H1 (cell line): ENCODE data around the gene BMERB1. TPM values are rescaled to one million over a fixed set of nuclear protein-coding genes. Genes with fewer than 3 reads are reported as not detected.
A peak's percentile ranks its signal among the peaks of the same experiment; 100 is the strongest.

Experiments
- CTCF ChIA-PET: fragments of 300-600 bp; sonication (Branson Sonifier 250); formaldehyde crosslinking; loops from one replicate; lab custom pipeline; 2021; ENCODE audit not compliant: partially characterized antibody; lab: Charles Lee
- POLR2A ChIA-PET: fragments of 300-600 bp; sonication (Branson Sonifier 250); formaldehyde crosslinking; loops from one replicate; lab custom pipeline; 2021; ENCODE audit warnings: inconsistent platforms; ENCODE audit not compliant: partially characterized antibody; lab: Charles Lee
- DNase-seq, 2 experiments: peaks; one replicate each; pipeline versions ENCODE4 v3.0.0 to v3.0.0-alpha.2; 2010 to 2022; ENCODE audit warnings: low spot score in 2 of 2, low read depth in 1 of 2, mixed read lengths in 1 of 2
- FAIRE-seq: peaks from 2 replicates; lab custom pipeline; 2011; peaks lifted over from hg19 to GRCh38; lab: Jason Lieb, UNC
- H2AFZ ChIP-seq: 2 replicates; pipeline ENCODE4 v1.8.1; 2012; ENCODE audit warnings: low read length, inconsistent platforms
- H2AK5ac ChIP-seq: 2 replicates; pipeline ENCODE4 v1.6.1; 2013; ENCODE audit warnings: low read depth, low read length
- H2BK120ac ChIP-seq: replicated peaks from 2 replicates; pipeline ENCODE3; 2013; ENCODE audit warnings: low read depth, low read length, inconsistent platforms
- H2BK12ac ChIP-seq: 2 replicates; pipeline ENCODE4 v1.6.1; 2013; ENCODE audit warnings: low read depth, low read length
- H2BK15ac ChIP-seq: 2 replicates; pipeline ENCODE4 v1.6.1; 2013; ENCODE audit warnings: low read length
- H2BK20ac ChIP-seq: 2 replicates; pipeline ENCODE4 v1.6.1; 2013; ENCODE audit warnings: low read length
- H2BK5ac ChIP-seq: 2 replicates; pipeline ENCODE4 v1.6.1; 2013; ENCODE audit warnings: low read depth, low read length
- H3K14ac ChIP-seq: 2 replicates; pipeline ENCODE4 v1.6.1; 2013; ENCODE audit warnings: inconsistent platforms; ENCODE audit not compliant: insufficient read length
- H3K18ac ChIP-seq: 2 replicates; pipeline ENCODE4 v1.6.1; 2013; ENCODE audit warnings: low read length; ENCODE audit errors: extremely low read depth
- H3K23ac ChIP-seq: 2 replicates; pipeline ENCODE4 v1.6.1; 2013; ENCODE audit warnings: inconsistent platforms; ENCODE audit not compliant: insufficient read length
- H3K23me2 ChIP-seq: 2 replicates; pipeline ENCODE4 v1.6.1; 2013; ENCODE audit warnings: low read depth, low read length
- H3K27ac ChIP-seq: 2 replicates; pipeline ENCODE4 v1.6.1; 2011; ENCODE audit warnings: low read depth, low read length, inconsistent platforms
- H3K27me3 ChIP-seq, 4 experiments: replicated peaks in 1 of 4; 1 replicate in 1 of 4; 2 replicates in 3 of 4; pipeline versions ENCODE4 v1.6.1 to v1.8.1; 2011 to 2013; ENCODE audit warnings: low read length in 3 of 4, mild to moderate bottlenecking in 3 of 4, inconsistent platforms in 2 of 4, mixed read lengths in 2 of 4, moderate library complexity in 1 of 4; ENCODE audit not compliant: control insufficient read depth in 3 of 4, insufficient read depth in 3 of 4; ENCODE audit errors: extremely low read depth in 1 of 4
- H3K36me3 ChIP-seq, 4 experiments: 2 replicates each; pipeline versions ENCODE4 v1.6.1 to v1.8.1; 2011 to 2013; ENCODE audit warnings: mild to moderate bottlenecking in 4 of 4, low read length in 3 of 4, moderate library complexity in 2 of 4, control low read depth in 1 of 4, inconsistent platforms in 1 of 4; ENCODE audit not compliant: insufficient read depth in 4 of 4, control insufficient read depth in 2 of 4
- H3K4ac ChIP-seq: replicated peaks from 2 replicates; pipeline ENCODE3; 2013; ENCODE audit warnings: low read length, low read depth, mixed read lengths, inconsistent platforms; ENCODE audit not compliant: insufficient read length
- H3K4me1 ChIP-seq, 4 experiments: replicated peaks in 1 of 4; 1 replicate in 1 of 4; 2 replicates in 3 of 4; pipeline versions ENCODE4 v1.6.1 to v1.8.1; 2011 to 2013; ENCODE audit warnings: low read length in 3 of 4, inconsistent platforms in 2 of 4, mixed read lengths in 1 of 4; ENCODE audit not compliant: insufficient read depth in 4 of 4, control insufficient read depth in 3 of 4
- H3K4me2 ChIP-seq, 2 experiments: 2 replicates each; pipeline versions ENCODE4 v1.6.1 to v1.8.1; 2011 to 2013; ENCODE audit warnings: low read depth in 2 of 2, low read length in 2 of 2, control low read depth in 1 of 2, inconsistent platforms in 1 of 2, mild to moderate bottlenecking in 1 of 2; ENCODE audit not compliant: insufficient read depth in 1 of 2
- H3K4me3 ChIP-seq, 4 experiments: fragments of 200-600, 300-600 bp in 1 of 4; sonication (generic), shearing (Covaris generic), sonication (Bioruptor Twin) in 1 of 4; 2 replicates each; pipeline versions ENCODE4 v1.5.1 to v1.8.1; 2011 to 2016; ENCODE audit warnings: low read length in 4 of 4, low read depth in 3 of 4, control low read depth in 2 of 4, inconsistent platforms in 2 of 4, mild to moderate bottlenecking in 2 of 4, mixed read lengths in 1 of 4, moderate library complexity in 1 of 4; ENCODE audit not compliant: insufficient read depth in 2 of 4; ENCODE audit errors: extremely low read depth in 1 of 4
- H3K56ac ChIP-seq: replicated peaks from 2 replicates; pipeline ENCODE3; 2013; ENCODE audit warnings: low read depth, mild to moderate bottlenecking, mixed read lengths, low read length, inconsistent platforms; ENCODE audit not compliant: insufficient read length
- H3K79me1 ChIP-seq: 2 replicates; pipeline ENCODE4 v1.6.1; 2013; ENCODE audit warnings: low read depth, low read length, control low read depth
- H3K79me2 ChIP-seq, 2 experiments: 2 replicates each; pipeline versions ENCODE4 v1.6.1 to v1.8.1; 2012 to 2013; ENCODE audit warnings: low read length in 2 of 2, mild to moderate bottlenecking in 2 of 2, inconsistent platforms in 1 of 2; ENCODE audit not compliant: insufficient read depth in 2 of 2, control insufficient read depth in 1 of 2
- H3K9ac ChIP-seq, 4 experiments: replicated peaks in 1 of 4; 1 replicate in 1 of 4; 2 replicates in 3 of 4; pipeline versions ENCODE4 v1.6.1 to v1.8.1; 2011 to 2013; ENCODE audit warnings: low read depth in 3 of 4, low read length in 3 of 4, control low read depth in 2 of 4, mild to moderate bottlenecking in 2 of 4, moderate library complexity in 2 of 4, inconsistent platforms in 1 of 4; ENCODE audit errors: extremely low read depth in 1 of 4
- H3K9me3 ChIP-seq, 2 experiments: 2 replicates each; pipeline versions ENCODE4 v1.6.1 to v1.8.1; 2012 to 2013; ENCODE audit warnings: mild to moderate bottlenecking in 2 of 2, moderate library complexity in 2 of 2, control low read depth in 1 of 2, inconsistent platforms in 1 of 2, low read depth in 1 of 2, low read length in 1 of 2, mixed read lengths in 1 of 2; ENCODE audit not compliant: insufficient read depth in 2 of 2
- H4K20me1 ChIP-seq, 2 experiments: replicated peaks in 1 of 2; 2 replicates each; pipeline versions ENCODE3 to v1.8.1; 2011 to 2013; ENCODE audit warnings: inconsistent platforms in 2 of 2, low read length in 2 of 2, mild to moderate bottlenecking in 1 of 2; ENCODE audit not compliant: insufficient read depth in 2 of 2, control insufficient read depth in 1 of 2
- H4K5ac ChIP-seq: 2 replicates; pipeline ENCODE4 v1.6.1; 2013; ENCODE audit warnings: low read length, low read depth, mixed read lengths, inconsistent platforms; ENCODE audit not compliant: insufficient read length
- H4K8ac ChIP-seq: 2 replicates; pipeline ENCODE4 v1.8.0; 2013; ENCODE audit warnings: mild to moderate bottlenecking, moderate library complexity, low read length, inconsistent platforms; ENCODE audit not compliant: insufficient read depth; ENCODE audit errors: extremely low read depth
- H4K91ac ChIP-seq: replicated peaks from 2 replicates; pipeline ENCODE3; 2013; ENCODE audit warnings: low read length, mixed read lengths, inconsistent platforms; ENCODE audit not compliant: insufficient read length
- CBX8 ChIP-seq: fragments of 300-800, 300-1000 bp; sonication (generic); IDR thresholded peaks from 2 replicates; pipeline ENCODE4 v1.7.1; 2016; ENCODE audit warnings: low read depth, low read length, borderline replicate concordance
- EZH2 ChIP-seq: fragments of 200-600 bp; sonication (generic); IDR thresholded peaks from 2 replicates; pipeline ENCODE4 v1.7.1; 2012; ENCODE audit warnings: low read depth, mild to moderate bottlenecking, moderate library complexity, low read length, inconsistent platforms; ENCODE audit not compliant: severe bottlenecking
- HDAC6 ChIP-seq: IDR thresholded peaks from one replicate; pipeline ENCODE4 v1.7.1; 2012; ENCODE audit warnings: low read depth, mild to moderate bottlenecking, inconsistent platforms, low read length, moderate library complexity
- KDM5A ChIP-seq: fragments of 200-600 bp; IDR thresholded peaks from 2 replicates; pipeline ENCODE4 v1.7.1; 2012; ENCODE audit warnings: mild to moderate bottlenecking, low read length, inconsistent platforms, mixed read lengths
- RAD21 ChIP-seq, 2 experiments: IDR thresholded peaks in 1 of 2; conservative IDR thresholded peaks in 1 of 2; 2 replicates each; pipeline ENCODE4 v1.6.1; 2011; ENCODE audit warnings: low read depth in 2 of 2, low read length in 2 of 2, improper control_type of control experiment in 1 of 2, inconsistent platforms in 1 of 2, mild to moderate bottlenecking in 1 of 2, moderate library complexity in 1 of 2
- RBBP5 ChIP-seq: IDR thresholded peaks from 2 replicates; pipeline ENCODE4 v1.7.1; 2012; ENCODE audit warnings: low read depth, mild to moderate bottlenecking, inconsistent platforms, low read length, moderate library complexity, borderline replicate concordance
- WGBS, 2 experiments: shearing (Covaris generic) in 1 of 2; methylation state at CpG; one replicate each; pipeline versions ENCODE4 v1.1.6 to v1.1.7; 2013 to 2015; ENCODE audit warnings: low lambda C conversion rate in 2 of 2, mixed read lengths in 2 of 2, inconsistent platforms in 1 of 2, low coverage in 1 of 2, missing lambda C conversion rate in 1 of 2; ENCODE audit not compliant: insufficient replicate concordance in 2 of 2, insufficient coverage in 1 of 2, insufficient read length in 1 of 2; ENCODE audit errors: extremely low coverage in 1 of 2, missing lambda C conversion rate in 1 of 2; 5-methylcytosine and 5-hydroxymethylcytosine counted together
- polyA plus RNA-seq, 7 experiments: library from polyadenylated mRNA; depleted of rRNA in 3 of 7; stranded (reverse) in 5 of 7; unstranded in 2 of 7; fragments of >200 nt in 5 of 7; fragments of 200-250 nt in 2 of 7; gene quantifications; 1 replicate in 5 of 7; 2 replicates in 1 of 7; 4 replicates in 1 of 7; pipeline versions ENCODE4 v1.2.1 to v1.2.3, GENCODE V29; 2011 to 2013; ENCODE audit warnings: missing spikeins in 2 of 7, mixed read lengths in 2 of 7
- total RNA-seq: library from RNA; stranded (reverse); fragmentation: NEBNext Ultra II Directional; extraction: Animal tissue kit (Norgen Biotek cat#: 25700); gene quantifications from 2 replicates; pipeline ENCODE4 v1.2.1, GENCODE V29; 2021
- TF ChIP-seq, protein P1 (sequence below): IDR thresholded peaks from 2 replicates; pipeline ENCODE4 v1.6.1; 2011; ENCODE audit warnings: low read length, improper control_type of control experiment
- TF ChIP-seq, protein P2 (sequence below), 3 experiments: IDR thresholded peaks; 1 replicate in 2 of 3; 2 replicates in 1 of 3; pipeline versions ENCODE4 v1.5.1 to v1.6.1; 2011; ENCODE audit warnings: low read length in 3 of 3, mild to moderate bottlenecking in 3 of 3, inconsistent platforms in 2 of 3, low read depth in 1 of 3, moderate library complexity in 1 of 3; ENCODE audit not compliant: insufficient read depth in 1 of 3; ENCODE audit errors: control extremely low read depth in 1 of 3

BMERB1 gene
- total and polyA plus RNA-seq, 2 of the 8 experiments (the other 6 are each of a cell fraction or from before 2014, with no cell fraction given), result 23.5 to 27.1 TPM

- DNase-seq, result no peak
- TF ChIP-seq, protein P1, sequence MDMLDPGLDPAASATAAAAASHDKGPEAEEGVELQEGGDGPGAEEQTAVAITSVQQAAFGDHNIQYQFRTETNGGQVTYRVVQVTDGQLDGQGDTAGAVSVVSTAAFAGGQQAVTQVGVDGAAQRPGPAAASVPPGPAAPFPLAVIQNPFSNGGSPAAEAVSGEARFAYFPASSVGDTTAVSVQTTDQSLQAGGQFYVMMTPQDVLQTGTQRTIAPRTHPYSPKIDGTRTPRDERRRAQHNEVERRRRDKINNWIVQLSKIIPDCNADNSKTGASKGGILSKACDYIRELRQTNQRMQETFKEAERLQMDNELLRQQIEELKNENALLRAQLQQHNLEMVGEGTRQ, result no peak
- TF ChIP-seq, protein P2, sequence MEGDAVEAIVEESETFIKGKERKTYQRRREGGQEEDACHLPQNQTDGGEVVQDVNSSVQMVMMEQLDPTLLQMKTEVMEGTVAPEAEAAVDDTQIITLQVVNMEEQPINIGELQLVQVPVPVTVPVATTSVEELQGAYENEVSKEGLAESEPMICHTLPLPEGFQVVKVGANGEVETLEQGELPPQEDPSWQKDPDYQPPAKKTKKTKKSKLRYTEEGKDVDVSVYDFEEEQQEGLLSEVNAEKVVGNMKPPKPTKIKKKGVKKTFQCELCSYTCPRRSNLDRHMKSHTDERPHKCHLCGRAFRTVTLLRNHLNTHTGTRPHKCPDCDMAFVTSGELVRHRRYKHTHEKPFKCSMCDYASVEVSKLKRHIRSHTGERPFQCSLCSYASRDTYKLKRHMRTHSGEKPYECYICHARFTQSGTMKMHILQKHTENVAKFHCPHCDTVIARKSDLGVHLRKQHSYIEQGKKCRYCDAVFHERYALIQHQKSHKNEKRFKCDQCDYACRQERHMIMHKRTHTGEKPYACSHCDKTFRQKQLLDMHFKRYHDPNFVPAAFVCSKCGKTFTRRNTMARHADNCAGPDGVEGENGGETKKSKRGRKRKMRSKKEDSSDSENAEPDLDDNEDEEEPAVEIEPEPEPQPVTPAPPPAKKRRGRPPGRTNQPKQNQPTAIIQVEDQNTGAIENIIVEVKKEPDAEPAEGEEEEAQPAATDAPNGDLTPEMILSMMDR (IDR thresholded peaks at IDR 0.05; ENCODE audit: control extremely low read depth in 1 of 3, insufficient read depth in 1 of 3, low read depth in 1 of 3, low read length in 3 of 3), result peak in 2 of 3 experiments; percentile 16 to 35; a peak in 2 of 4 replicates
- TF ChIP-seq RBBP5 (no peak), CBX8 (no peak), RAD21 (IDR thresholded peaks at IDR 0.05 in 1 of 2, conservative IDR thresholded peaks at IDR 0.05 in 1 of 2; ENCODE audit: low read depth in 2 of 2, low read length in 2 of 2) (peak; percentile 42 to 45; a peak in 3 of 4 replicates), HDAC6 (no peak), KDM5A (no peak), EZH2 (no peak)
Measured at GRCh38 chr16:15427648-15428239, 6.6 kb upstream of the BMERB1 start.

More at GRCh38 chr16:15427648-15428239, 6.6 kb upstream of the BMERB1 start:
- no peaks in the 10 kb centered on the region for H4K20me1 ChIP-seq
- no peaks in the 10 kb centered on the region for H3K9me3 ChIP-seq
- no peak overlapping the region for H3K18ac ChIP-seq
- H3K27me3 ChIP-seq, result no peaks in the 10 kb centered on the region
- no peak overlapping the region for H4K91ac ChIP-seq
- H3K79me2 ChIP-seq, result no peaks in the 10 kb centered on the region
- no peak overlapping the region for H3K23ac ChIP-seq
- ChIA-PET POLR2A (no interaction called here), CTCF (interaction anchor here (0.6 to 4.8 kb wide), 9 partner anchors 9 to 123 kb away, joined by 3 to 14 read pairs (median 4); no protein-coding TSS in a partner anchor)
- no peak overlapping the region for H2BK12ac ChIP-seq
- WGBS, 2 experiments, result 65% methylated on average over 8 of the region's 8 CpGs; no CpG with 5 or more reads in 1 of the 2 experiments
- H3K4ac ChIP-seq, result no peak overlapping the region
- H2AFZ ChIP-seq, result no peak overlapping the region
- H3K36me3 ChIP-seq, result no peaks in the 10 kb centered on the region
- H3K56ac ChIP-seq, result no peak overlapping the region
- no peak overlapping the region for H2AK5ac ChIP-seq
- no peaks in the 10 kb centered on the region for H3K4me1 ChIP-seq
- no peak overlapping the region for H4K8ac ChIP-seq
- no peak for FAIRE-seq
- H2BK5ac ChIP-seq, result no peak overlapping the region
- H3K14ac ChIP-seq, result no peak overlapping the region
- H3K4me2 ChIP-seq, result no peak overlapping the region; a peak in 1 of 4 replicates
- H3K27ac ChIP-seq, result no peak overlapping the region
- H3K79me1 ChIP-seq, result no peaks in the 10 kb centered on the region
- H3K23me2 ChIP-seq, result no peaks in the 10 kb centered on the region
- no peak overlapping the region for H3K9ac ChIP-seq
- no peak overlapping the region for H4K5ac ChIP-seq
- no peak overlapping the region for H2BK20ac ChIP-seq
- no peak overlapping the region for H2BK15ac ChIP-seq
- no peak overlapping the region for H2BK120ac ChIP-seq
- no peak overlapping the region for H3K4me3 ChIP-seq
